GM20431 (cell line): ENCODE results near the gene GBX2.
"Not testable (repeated sequence)": the region's sequence is repeated elsewhere in the genome, so short reads cannot be mapped to it uniquely, and the experiment has no call there.

Source experiments
- in situ Hi-C: fragments of 300-500 bp; cut with MseI, MboI; formaldehyde crosslinking; loops from one replicate; pipeline ENCODE4 v1.15.0; 2020; ENCODE audit warnings: low sequenced_read_pairs; ENCODE audit not compliant: unreplicated experiment

The GBX2 gene

DNA sequence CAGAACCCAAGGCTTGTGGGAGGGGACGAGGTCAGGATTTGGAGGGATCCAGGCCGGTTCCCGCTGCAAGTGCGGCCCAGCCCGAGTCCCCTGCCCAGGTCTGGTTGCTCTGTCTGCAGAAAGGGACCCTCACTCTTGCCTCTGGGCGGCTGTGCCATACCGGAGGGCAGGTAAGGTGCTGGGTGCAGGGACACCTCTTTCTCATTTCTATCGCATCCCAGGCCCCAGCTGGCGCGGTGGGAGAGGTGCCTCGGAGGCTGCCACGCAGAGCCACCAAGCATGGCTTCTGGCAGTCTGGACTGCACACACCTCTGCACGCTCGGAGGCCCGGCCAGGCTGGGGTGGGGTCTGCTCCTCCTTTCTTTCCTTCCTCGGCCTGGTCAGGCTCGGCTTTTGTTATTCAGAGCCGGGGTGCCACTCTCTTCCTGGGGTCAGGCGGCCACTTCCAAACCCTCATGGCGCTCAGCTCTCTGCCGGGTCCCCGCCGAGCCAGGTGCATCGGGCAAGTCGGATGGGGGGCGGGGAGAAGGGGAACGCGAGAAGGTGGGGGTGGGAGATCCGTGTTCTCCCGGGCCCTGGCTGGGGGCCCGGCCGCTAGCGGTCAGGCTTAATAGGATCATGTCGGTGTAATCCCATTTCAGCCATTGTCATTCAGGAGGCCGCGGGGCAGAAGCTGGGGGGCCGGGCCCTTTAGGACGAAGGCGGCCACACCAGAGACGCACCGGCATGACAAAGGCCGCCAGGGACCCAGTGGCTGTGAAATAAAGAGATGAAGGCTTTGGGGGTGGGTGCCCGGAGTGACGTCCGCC lies 9.0 kb downstream of the GBX2 start:
- in situ Hi-C loops, result no loop called here

GRCh38 chr2:236157815-236158498 lies 10.2 kb downstream of the GBX2 start:
- in situ Hi-C loops, result no loop called here

DNA sequence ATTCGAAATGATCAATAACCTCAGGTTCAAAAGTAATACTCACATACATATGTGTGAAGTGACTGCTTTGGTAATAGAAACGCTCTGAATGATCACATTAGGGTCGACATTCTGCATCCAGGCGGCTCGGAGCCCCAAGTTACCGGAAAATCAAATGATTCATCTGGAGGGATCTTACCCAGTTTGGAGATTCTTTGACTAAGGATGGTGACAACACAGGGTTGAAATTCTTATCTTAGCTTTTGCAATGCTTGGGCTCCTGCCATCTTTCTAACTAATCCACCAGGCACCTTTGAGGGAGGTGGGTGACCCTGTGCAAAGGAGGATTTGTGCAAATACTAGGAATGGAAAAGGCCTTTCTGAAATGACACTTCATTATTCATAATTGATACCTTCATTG lies 10.8 kb downstream of the GBX2 start:
- in situ Hi-C loops, result no loop called here

- in situ Hi-C loops, result no loop called here
Measured at GRCh38 chr2:236156860-236157194, 11.4 kb downstream of the GBX2 start.

GRCh38 chr2:236156095-236156859 lies 11.9 kb downstream of the GBX2 start:
- in situ Hi-C loops, result no loop called here

DNA sequence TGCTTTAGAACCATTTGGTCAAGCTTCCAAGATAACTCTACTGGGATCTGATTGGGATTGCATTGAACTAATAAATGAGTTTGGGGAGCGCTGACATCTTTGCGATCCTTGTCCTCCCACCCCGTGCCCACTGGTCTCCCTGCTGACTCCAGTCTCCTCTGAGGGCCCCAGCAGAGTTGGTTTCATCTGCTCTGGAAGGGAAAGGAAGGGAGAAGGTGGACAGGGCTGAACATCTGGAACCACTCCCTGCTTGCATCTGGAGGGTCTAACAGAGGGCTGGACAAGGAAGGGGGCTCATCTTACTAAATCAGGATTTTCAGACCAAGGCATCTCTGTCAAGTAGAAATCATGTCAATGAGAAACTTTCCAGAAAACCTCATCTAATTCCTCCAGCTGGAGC lies 12.8 kb downstream of the GBX2 start:
- in situ Hi-C loops, result no loop called here

GRCh38 chr2:236146436-236146835 lies 21.8 kb downstream of the GBX2 start:
- in situ Hi-C loops, result no loop called here

DNA sequence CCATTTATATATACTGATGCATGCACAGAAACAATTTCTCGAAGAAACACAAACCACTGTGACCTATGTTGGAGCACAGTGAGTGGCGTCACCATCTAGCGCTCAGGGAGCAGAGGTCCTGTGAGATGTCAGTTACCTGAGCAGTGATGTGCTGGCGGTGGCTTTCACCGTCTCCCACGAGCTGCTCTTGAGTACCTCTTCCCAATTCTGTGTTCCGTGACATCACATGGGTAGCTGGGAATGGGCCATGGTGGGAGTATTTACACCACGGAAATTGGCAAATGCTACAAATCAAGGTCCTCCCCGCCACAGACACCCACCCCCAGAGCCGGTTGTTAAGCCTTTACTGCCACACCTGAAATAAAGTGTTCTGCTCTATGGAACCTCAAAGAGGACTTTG lies 24.4 kb downstream of the GBX2 start:
- in situ Hi-C loops, result no loop called here

- in situ Hi-C loops, result not testable (repeated sequence)
Measured at GRCh38 chr2:236141616-236142015, 26.6 kb downstream of the GBX2 start.

- in situ Hi-C loops, result no loop called here
Measured at GRCh38 chr2:236137066-236137465, 31.1 kb downstream of the GBX2 start.

- in situ Hi-C loops, result no loop called here
Measured at GRCh38 chr2:236136538-236136937, 31.6 kb downstream of the GBX2 start.

DNA sequence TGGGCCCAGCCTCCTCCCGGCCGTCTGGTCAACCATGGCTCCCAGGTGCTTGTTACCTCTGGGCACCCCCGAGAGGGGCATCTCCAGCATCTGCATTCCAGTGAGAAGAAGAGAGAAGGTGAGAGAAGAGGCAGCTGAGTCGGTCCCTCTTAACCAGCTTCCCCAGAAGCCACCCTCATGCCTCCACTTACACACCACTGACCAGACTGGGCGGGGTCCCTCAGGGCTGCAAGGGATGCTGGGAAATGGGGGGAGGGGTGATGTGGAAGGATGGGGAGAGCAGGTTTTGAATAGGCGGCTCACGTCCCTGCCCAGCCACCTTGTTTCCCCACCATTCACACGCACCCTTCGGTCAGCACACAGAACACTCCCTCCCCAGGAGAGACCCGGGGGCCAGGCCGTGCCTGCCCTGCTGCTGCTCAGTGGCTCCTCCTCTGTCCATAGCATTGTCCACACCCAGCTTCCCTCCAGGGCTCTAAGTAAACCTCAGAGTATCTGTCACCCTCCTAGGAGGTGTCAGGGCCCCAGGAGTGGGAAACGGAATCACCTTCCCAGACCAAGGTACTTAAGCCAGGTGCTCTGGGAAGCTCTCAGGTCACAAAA lies 34.7 kb downstream of the GBX2 start:
- in situ Hi-C loops, result no loop called here

GRCh38 chr2:236131073-236131692 lies 37.0 kb downstream of the GBX2 start:
- in situ Hi-C loops, result no loop called here

DNA sequence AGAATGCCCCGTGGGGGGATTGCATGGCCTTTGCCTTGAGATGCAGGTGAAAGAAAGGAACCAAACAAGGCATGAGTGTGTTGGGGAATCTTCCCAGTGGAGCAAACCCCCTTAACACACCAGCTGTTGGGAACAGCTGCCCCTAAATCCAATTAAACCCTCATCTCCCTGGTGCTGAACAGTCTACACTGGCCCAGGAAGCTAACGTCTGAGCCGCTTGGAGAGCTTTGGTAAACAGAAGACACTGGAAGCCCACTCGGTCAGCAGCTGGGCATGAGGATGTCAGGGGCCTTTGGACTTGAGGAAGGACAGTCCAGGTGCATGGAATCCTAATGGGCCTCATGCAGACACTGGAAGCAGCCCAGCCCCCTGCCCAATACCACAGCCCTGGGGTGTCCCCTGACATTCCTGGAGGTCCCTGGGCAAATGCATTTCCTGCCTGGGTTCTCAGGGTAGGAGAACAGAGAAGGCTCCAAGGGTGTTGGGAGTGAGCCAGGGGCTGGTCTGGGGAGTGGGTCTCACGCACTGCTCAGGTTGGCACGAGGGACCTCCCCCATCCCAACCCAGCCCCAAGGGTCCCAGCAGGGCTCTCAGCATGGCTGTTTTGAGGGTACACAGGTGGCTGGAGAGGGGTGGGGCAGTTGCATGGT lies 37.7 kb downstream of the GBX2 start:
- in situ Hi-C loops, result no loop called here

DNA sequence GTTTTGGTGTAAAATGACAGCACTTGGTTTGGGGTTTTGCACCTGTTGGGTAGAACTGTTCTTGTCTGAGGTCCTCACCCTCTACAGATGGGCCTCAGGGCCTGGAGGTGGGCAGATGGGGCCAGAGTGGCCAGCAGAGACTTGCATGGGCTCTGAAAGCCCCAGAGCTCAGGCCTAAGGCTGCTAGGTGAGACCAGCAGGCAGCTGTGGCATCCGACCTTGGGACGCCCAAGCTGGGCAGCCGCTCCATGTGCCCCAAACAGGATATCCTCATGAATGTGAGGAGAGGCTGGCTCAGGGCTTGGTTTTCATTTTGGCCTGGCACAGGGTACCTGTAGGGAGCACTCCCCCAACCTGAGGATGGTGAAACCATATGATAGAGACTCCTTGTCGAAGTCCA lies 38.3 kb downstream of the GBX2 start:
- in situ Hi-C loops, result no loop called here

DNA sequence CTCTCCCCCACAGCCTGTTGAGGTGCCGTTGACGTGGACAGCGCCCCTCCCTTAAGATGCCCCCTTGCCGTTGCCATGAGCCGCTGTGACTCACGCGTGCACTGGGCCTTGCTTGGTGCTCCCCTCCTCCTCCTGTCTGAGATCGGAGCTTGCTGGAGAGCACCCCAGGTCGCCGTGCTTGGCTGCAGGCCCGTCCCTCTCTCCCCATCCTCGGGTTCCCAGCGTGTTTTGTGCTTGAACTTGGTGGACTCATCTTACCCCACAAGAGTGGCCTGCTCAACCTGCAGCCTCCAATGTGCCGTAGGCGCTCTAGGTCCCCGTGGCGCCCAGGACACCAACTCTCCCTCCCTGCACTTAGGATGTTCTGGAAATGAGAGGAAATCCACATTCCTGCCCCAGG lies 39.9 kb downstream of the GBX2 start:
- in situ Hi-C loops, result no loop called here

DNA sequence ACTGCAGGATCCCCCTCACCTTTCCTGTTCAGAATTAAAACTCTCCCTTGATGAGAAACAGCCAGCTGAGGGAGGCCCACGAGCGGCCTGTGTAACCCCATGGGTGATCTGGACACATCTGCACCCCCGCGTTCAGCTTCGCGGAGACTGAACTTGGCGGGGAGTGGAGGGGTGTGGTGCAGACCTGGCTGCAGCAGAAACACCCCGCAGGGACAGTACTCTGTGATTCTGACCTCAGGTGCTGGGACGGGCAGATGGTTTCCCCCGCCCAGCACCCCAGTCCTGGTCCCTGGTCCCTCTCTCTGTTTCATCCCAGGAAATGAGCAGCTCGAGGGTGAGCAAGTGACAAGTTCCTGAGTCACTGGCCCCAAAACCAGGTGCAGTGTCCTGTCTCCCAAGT lies 41.2 kb downstream of the GBX2 start:
- in situ Hi-C loops, result no loop called here

DNA sequence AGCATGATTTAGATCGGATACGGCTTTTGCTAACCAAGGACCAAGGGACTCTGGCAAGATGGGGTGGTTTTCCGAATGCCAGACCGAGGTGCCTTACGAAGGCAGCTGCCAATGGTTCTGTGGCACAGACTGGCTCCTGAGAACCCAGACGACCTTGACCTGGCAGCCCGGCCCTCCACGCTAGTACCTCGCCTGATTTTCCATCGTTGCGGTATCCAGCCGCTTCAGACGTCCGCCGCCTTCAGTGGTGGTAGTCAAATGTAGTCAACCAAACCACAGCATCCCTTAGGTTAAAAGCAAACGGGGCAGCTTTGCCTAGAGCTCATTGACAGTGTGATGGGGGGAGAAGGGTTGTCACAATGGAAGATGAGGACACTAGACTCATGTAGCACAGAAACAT lies 42.6 kb downstream of the GBX2 start:
- in situ Hi-C loops, result no loop called here

DNA sequence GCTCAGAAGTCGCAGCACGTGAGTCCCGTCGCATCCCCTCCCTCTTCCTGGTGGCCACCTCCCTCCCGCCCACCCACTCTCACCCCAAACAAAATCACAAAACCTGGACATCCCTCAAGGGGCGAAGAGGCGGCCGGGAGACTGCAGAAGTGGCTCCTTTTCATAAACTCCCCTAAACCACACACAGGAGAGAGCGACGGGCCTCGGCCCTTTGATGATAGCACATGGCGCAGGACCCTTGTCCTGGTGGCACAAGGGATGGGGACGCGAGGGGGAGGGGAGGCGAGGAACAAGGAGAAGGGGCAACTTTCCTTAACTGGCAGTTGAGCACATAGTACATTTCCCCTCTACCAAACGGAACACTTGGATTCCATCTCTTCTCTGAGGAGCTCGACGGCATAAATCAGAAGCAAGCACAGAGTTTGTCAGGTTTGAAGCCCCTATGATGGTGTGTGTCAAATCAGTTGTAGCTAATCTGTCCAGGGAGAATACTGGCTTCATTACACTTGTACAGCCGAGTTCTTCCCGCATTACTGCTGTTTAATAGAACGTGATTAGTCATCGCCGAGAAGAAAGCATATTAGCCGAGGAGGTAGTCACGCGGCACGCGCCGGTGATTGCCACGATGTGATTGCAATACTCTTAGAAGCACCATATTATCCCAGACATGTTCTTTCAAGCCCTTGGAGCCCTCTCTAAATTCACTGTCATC lies 43.8 kb downstream of the GBX2 start:
- in situ Hi-C loops, result no loop called here
